HG02885 (cell line): Measurements from ENCODE around the gene RCOR2.
A peak's percentile ranks its signal among the peaks of the same experiment; 100 is the strongest.

Experiments used
- ATAC-seq: cut with Tn5 transposase; IDR thresholded peaks from one replicate; pipeline ENCODE4 v1.9.1; 2021; ENCODE audit warnings: mild to moderate bottlenecking; ENCODE audit not compliant: unreplicated experiment, poor library complexity

Gene RCOR2

DNA sequence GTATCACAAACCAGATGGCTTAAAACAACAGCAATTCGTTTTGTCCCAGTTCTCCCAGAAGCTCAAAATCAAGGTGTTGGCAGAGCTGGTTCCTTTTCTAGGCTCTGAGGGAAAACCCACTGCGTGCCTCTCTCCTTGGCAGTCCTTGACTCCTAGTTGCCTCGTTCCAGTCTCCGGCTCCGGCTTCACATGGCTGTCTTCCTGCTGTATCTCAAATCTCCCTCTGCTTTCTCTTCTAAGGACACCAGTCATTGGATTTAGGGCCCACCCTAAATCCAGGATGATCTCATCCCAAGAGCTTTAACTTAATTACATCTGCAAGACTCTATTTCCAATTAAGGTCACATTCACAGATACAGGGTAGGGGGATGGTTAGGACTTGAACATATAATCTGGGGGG lies 12.7 kb upstream of the RCOR2 start:
- ATAC-seq = no peak

DNA sequence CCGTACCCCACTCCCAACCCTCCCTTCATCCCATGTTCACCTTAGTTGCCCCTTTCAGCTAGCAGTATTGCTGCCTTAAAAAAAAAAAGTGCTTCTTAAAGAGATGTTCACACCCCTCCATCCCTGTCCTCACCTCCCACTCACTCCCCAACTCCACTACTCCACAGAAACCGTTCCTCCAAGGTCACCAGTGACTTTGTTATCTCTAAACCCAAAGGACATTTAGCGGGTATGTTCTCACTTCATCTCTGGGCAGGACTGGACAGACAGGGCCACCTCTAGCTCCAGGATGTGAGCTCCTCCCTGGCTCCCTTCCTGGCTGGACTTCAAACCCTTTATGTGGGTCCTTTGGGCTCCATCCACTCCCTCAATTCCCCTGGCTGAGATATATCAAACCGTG lies 6.4 kb upstream of the RCOR2 start:
- ATAC-seq = no peak

DNA sequence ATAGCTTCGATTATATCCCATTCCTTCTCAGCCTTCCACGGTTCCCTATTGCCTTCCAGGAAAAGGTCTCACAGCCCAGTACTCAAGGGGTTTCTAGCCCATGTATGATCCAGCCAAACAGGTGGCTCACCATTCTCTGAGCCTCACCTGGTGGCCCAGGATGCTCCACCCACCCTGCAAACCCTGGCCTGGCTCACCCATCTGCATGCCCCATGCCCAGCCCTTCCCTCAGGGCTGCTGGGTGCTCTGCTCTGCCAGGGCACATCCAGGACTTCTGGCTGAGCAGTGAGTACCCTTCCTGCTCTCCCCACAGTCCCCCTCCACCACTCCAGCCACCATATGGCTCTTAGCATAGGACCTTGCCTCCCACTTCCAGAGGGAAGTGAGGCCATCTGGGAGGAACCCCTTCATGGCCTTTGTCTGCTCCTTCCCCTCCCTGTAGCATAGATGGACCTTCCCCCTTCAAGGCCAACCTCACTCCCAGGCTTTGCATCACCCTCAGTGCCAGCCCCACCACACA lies 5.8 kb upstream of the RCOR2 start:
- ATAC-seq = no peak

DNA sequence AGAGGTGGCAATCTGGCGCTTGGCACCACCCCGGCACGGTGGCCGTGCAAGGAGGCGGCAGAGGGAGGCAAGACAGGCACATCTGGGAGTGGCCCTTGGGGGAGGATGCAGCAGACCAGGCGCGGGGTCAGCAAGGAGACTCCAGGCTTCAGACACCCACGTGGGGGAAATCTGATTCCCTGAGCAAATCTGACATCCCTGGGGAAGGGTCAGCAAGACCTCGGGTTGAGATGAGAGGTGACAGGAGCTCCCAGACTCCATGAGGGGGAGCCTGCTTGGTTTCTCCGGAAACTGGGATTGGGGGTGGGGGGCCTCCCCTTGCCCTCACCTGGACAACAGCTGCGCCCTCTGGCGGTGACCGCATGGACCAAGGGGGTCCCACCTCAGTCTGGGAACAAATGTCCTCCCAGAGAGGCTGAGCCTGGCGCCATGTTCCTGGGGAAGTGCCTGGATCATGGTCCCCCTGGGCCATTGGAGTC lies 4.0 kb upstream of the RCOR2 start:
- ATAC-seq = no peak

DNA sequence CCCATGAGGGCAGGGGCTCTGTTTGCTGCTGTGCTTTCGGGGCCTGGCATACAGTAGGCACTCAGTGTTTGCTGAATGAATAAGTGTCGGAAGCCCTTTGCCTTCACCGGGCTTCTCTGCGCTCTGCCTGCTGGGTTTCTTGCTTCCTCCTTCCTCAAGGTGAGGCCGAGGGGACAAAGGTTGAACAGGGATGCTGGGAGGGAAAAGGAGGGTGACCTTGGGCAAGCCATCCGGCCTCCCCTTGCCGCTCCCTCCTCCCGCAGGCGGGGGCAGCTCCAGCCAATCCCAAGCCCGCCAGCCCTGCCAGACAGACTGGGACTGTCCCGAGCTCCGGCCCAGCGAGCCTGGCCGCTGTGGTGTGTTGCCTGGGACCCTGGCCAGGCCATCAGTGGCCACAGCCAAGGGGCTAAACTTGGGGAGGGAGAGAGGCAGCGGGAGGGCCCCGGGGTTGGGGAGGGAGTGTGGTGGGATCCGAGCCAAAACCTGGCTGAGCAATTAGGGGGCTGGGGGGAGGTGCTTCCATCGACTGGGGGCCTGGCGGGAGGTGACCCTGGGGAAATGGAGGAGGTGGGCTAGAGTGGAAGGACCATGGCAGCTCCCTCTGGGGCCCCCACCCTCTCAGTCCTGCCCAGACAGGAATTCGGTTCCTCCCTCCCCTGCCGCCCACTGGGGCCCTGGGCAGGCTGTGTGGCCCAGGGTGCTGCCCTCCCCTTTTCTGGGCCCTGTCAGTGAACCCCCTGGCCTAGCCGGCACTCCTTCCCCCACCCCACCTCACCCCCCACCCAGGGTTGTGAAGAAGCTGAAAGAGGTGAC lies 3.4 kb upstream of the RCOR2 start:
- ATAC-seq = no peak

DNA sequence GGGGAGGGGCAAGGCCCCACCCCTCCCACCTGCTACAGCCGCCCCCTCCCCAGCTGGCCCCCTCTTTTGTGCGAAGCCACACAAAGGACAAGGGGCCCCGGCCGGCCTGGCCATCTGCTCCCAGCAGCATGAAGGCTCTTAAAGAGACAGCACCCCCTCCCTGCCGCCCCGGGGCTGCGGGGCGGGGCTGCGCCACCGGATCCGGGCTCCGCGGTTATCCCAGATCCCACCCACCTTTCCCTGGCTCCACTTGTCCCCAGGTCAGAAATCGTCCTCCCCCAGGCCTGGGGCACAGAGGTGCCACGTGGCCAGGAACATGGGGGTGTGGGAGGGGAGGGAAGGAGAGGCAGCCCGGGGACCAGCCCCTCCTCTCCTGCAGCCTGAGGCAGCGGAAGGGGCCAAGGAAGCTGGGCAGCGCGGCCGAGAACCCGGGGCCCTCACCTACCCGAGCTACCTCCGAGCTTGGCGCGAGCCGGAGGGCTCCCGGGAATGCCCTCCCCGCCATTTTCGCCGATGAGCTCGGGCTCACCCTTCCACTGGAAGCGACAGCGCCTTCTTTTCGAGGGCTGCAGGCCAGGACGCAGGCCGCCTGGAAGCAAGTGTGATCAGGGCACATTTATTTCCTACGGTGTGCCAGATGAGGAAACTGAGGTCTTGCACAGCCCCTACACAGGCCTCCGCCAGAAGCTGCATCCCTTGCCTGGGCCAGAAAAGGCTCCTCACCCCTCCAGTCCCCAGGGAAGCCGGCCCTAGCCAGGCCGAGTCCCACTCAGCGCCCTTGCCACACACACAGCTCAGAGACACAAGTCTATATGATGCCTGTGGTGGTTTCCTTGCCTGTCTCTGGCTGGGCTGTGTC lies 2.5 kb upstream of the RCOR2 start:
- ATAC-seq = no peak

DNA sequence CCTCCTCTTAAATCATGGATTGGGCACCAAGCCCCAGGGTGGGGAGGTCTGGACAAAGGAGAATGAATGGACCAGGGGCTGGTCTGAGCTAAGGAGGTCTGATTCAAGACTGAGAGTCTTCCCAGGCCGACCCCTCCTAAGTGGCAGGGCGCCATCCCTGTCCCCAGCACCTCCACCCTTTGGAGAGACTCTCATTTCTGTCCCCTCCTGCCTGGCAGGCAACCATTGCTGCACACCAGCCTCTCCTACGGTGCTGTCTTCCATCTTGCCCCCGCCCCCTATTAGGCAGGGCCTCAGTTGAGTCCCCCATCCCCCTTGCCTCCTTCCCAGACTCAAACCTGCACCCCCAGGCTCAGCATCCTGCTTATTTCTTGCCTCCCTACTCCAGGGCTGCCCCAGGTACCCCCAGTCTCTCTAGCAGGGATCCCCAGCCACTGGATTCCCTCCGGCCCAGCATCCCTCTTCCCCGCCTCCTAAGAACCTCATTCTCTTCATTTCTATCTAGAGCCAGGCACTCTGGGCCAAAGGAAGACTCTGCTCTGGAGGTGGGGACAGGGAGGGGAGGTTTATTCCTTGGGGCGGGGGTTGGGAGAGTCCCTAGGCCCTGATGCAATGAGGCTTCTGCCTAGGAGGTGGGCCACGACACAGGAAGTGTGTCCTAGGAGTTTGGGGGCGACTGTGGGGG lies 1.7 kb upstream of the RCOR2 start:
- ATAC-seq = no peak

DNA sequence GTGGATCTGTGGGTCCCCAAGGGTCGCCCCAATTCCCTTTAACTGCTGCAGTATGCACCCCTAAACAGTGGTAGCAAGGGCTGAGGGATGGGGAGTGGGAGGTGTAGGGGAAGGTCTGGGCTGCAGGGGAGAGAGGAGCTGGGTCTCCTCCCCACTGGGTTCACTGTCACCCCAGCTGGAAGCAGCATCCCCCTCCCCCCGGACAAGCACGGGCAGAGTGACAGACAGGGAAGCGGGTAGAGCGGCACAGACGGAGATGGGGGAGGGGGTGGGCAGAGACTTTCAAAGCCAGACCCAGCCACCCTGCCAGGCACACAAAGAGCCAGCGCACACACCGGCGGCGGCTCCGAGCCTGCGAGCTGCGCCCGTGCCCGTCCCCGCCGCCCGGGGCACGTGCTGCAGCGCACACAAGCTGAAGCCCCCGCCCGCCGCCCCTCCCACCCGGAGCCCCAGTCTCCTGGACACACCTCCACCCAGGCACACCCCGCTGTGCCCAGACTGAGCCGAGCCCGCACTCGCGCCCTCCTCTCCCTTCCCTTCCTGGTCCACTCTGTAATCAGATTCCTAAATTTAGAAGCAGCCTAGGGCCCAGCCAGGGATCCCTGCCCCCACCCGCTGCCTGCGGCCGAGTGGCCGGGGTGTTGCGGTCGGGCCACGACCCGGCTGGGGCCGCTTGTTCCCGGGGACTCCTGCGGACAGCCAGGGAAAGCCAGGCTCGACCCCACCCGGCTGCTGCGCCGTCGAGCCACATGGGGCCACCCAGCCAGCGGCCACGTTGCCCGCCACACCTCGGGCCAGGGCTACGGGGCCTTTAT lies 935 bp upstream of the RCOR2 start:
- ATAC-seq = no peak

DNA sequence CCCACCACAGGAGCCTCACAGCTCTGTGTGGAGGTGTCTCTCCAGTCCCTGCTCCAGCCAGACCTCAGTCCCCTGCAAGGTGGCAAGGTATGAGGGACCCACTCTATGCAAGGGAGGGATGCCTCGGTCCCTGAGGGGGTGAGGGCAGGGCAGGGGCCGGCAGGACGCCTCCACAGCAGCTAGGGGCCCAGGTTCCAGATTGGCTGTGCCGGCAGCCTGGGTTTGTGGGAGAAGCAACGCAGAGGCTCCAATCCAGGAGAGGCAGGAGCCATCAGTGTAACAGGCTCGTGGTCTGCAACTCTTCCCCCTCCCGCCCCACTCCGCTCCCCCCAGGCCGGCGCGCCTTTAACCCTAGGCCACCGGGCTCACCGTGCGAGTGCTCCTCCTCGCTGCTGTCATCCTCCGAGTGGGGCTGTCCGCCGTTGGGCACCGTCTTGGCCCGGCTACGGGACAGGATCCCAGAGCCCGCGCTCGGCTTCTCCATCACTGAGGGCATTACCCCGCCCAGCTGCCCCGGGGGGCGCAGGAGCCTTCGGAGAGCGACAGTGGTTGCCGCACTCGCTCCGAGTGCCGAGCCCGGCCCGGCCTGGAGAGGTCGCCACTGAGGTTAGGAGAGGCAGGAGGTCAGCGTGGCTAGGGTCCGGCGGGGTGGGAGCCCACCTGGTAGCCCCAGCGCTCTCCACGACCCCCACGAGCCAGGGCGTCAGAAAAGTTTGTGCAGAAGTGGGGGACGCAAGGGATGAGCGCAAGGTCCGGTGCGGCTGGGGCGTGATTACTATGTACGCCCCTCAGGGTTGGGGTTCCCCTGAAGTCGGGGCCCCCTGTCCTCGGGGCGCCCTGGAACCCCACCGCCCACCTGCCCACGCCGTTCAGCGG lies 765 bp downstream of the RCOR2 start:
- peak; percentile 34 for ATAC-seq

DNA sequence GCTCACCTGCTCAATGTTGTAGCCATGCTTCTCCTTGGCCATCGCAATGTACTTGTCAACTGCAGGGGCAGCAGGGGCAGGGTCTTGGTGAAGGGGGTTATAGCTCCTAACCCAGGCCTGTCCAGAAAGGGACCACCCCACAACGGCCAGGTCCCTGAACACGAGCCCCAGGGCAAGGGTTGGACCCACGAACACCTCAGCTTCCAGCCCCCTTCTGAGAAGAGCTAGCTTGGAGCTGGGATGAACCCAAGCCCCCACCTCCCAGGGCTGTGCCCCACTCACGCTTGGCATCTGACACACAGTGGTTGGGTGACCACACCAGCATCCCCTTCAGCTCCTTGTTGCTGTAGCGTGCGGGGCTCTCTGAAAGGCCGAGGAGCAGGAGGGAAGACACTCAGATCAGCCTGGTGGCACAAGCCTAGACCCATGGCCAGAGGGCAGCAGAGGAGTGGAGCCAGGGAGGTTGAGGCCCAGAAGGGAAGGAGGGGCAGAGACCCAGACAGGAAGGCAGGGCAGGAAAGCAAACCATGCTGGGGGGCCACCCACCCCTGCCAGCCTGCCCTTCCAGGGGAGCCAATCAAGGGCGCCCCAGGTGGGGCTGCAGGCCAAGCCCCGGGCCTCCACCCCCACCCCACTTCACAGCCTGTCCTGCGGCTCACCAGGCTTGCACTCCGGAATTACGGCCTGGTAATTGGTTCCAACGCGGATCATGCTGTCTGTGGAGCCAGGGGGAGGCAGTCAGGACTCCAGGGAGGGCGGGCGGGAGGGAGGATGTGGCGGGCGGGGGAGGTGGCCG lies 1.9 kb downstream of the RCOR2 start:
- ATAC-seq = no peak

DNA sequence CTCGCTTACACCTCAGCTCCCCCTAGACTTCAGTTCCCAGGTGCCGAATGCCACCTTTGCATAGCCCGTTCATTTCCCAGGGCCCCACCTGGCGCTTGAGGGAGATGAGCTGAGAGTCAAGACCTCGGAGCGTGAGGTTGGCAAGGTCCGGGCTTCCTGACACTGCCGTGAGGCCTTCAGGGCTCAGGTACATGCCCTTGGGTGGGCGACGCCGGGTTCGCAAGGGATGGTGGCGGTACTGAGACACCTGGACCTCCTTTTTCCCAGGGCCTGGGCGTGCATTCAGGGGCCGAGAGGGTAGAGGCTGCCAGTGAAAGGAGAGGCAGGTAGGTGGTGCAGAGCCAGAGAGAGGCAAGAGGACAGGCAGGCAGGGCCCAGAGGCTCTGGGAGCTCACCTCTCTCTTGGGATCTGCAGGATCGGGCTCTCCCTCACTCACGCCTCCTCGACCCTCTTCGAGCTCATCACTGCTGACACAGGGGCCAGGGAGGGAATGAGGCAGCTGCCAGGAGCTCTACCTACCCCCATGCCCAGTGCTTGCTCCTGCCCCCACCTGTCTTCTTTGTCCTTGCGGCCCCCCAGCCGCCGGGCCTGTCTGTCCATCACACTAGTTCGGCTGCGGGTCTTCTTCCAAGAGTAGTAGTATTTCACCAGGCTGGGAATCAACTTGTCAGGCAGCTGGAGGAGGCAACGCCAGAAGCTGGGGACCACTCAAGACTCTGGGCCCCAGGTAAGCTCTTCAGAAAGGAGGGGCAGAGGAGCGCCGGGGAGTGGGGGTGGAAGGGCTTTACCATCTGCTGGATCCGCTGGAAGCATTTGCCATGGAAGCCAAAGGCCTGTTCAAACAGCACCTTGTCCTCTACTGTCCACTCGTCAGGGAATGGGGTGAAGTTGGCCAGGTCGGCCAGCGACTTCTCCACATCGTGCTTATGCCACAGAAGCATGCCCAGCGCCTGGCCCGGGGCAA lies 2.8 kb downstream of the RCOR2 start:
- no peak for ATAC-seq

DNA sequence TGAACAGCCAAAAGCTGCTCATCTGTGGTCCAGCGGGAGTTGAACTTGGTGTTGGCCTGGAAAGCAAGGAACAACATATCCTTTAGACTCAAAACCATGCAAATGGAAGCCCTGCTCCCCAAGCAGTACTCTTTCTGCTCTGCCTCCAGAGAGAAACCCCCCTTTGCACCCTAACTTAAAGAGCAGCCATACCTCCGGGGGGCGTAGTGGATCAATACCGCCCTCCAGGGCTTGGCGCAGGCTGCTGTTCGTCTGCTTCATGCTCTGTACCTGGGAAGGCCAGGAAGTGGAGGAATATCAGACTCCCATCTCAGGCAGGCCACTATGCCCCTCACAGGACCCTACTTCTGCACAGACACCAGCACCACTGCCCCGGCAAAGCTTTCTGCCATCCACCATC lies 4.3 kb downstream of the RCOR2 start:
- ATAC-seq = no peak

DNA sequence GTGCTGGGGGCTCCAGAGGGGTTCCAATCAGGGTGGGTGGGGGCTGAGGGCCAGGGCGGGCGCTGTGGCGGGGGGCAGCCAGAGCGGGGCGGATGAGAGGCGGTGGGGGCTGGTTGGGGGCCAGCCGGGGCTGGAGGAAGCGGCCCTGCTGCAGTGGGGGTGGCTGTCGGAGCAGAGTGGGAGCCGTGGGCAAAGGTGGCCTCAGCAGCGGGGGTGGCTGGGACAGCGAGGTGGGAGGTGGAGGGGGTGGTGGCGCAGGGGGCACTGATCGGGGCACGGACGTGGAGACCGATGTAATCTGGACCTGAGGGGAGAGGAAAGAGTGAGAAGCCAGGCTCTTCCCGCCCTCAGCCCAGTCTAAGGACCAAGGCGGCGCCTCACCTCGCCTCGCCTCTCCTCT lies 5.1 kb downstream of the RCOR2 start:
- ATAC-seq = no peak

DNA sequence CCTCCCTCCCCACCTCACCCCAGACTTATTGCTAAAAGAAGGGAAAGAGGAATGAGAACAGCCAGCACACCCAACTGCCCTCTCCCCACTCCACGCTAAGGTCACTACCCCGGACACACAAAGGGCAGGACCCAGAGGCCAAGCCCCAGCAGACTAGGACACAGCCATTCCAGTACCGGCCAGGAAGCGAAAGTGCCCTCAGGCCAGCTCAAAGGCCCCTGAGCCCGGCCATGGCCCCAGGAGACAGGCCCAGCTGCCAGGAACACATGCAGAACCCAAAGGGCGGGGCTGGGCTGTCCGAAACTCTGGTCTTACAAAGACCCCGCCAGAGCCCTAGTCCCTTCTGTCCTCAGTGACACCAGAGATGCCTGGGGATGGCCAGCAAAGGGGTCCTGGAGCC lies 5.5 kb downstream of the RCOR2 start:
- no peak for ATAC-seq

DNA sequence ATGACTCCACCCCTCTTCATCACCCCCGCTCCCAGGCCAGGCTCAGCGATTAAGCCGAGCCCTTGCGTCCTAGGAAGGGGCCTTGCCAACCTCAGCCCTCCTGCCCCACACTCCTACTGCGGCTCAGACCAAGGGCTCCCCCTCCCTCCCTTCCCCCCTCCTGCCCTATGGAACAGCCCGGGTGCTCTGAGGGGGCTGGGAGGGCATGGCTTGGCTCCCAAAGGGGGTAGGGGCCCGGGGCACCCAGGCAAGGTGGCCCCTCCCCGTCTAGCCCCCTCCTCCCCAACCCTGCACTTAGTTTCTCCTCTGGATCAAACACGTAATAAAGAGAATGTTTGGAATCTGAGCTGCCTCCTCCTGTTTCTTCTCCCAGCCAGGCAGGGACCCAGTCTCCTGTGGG lies 6.3 kb downstream of the RCOR2 start:
- ATAC-seq = no peak

DNA sequence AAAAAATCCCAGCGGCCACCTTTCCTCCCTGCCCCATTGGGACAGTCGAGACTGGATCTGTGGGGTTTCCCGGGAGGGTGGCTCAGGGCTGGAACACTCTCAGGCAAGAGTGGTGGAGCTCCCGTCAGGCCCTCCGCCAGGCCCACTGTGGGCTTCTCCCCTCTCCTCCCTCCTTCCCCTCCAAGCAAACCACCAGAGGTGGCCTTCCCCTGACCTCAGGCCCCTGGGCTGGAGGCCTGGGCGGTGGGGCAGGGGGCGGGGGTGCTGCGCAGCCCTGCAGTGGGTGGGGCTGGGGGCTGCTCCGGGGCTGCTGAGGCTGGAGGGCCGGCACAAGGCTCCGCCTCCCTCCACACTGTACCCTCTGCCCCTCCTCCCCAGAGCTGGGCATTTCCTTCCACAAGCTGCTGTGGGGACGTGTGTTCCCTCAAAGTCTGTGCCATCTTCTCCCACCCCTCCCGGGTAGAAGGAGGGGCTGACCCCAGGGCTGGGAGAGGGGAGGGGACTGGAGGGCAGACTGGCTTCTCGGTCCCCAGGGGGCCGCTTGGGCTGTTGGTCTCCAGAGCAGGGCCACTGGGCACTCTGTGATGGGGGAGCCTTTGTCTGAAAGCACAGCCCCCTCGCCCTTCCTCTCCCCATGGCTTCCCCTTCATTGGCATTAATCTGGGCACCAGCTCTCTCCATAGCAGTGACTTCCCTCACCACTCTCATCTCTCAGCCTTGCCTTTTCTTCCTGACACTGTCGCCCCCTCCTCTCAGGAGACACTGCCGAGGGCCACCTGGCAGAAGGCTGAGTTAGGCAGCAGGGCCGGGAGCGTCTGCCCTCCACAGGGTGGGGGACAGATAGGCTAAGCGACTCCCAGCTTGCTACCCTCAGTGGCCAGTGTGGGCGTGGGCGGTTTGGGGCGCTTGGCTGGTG lies 7.1 kb downstream of the RCOR2 start:
- no peak for ATAC-seq
